NB4 (cell line): ENCODE measurements around the gene ANXA8L1.

Source experiments
- POLR2A ChIP-seq: IDR thresholded peaks from 2 replicates; pipeline ENCODE4 v1.6.1; 2011; ENCODE audit warnings: mild to moderate bottlenecking; ENCODE audit not compliant: insufficient read length; ENCODE audit errors: extremely low read depth
- TF ChIP-seq, protein P1 (sequence below): IDR thresholded peaks from one replicate; pipeline ENCODE4 v1.5.1; 2012; ENCODE audit warnings: low read depth, low read length

DNA sequence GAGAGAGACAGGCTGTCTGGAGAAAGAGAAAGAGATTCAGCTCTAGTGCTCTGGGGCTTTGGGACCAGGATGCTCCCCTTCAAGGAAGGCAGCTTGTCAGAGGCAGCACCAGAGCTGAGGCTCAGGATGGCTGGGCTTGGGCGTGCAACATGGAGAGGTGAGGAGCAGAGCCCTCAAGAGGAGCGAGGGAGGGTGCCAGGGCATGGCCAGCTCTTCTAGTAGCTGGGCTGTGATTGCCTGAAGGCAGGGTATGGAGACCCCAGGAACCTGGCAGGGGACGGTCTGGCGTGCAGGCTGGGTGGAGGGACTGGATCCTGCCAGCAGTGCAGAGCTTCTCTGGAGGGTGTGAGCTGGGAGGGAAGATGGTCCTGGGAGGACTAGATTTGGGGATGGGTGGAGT, 48.6 kb upstream of the ANXA8L1 start:
- TF ChIP-seq, protein P1, sequence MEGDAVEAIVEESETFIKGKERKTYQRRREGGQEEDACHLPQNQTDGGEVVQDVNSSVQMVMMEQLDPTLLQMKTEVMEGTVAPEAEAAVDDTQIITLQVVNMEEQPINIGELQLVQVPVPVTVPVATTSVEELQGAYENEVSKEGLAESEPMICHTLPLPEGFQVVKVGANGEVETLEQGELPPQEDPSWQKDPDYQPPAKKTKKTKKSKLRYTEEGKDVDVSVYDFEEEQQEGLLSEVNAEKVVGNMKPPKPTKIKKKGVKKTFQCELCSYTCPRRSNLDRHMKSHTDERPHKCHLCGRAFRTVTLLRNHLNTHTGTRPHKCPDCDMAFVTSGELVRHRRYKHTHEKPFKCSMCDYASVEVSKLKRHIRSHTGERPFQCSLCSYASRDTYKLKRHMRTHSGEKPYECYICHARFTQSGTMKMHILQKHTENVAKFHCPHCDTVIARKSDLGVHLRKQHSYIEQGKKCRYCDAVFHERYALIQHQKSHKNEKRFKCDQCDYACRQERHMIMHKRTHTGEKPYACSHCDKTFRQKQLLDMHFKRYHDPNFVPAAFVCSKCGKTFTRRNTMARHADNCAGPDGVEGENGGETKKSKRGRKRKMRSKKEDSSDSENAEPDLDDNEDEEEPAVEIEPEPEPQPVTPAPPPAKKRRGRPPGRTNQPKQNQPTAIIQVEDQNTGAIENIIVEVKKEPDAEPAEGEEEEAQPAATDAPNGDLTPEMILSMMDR: no peak
- no peak for TF ChIP-seq POLR2A
